Measurements from ENCODE around the gene PM20D1.

GRCh38 chr1:205824180-205824579 lies 25.8 kb downstream of the PM20D1 start:
- TF ChIP-seq CTCF (IDR thresholded peaks at IDR 0.05) (no peak), TAF1 (IDR thresholded peaks at IDR 0.05; ENCODE audit: borderline replicate concordance, low read depth, low read length) (no peak), CHD2 (IDR thresholded peaks at IDR 0.05; ENCODE audit: low read length, partially characterized antibody) (no peak), NFIC (IDR thresholded peaks at IDR 0.05; ENCODE audit: borderline replicate concordance) (no peak), POLR2AphosphoS5 (IDR thresholded peaks at IDR 0.05; ENCODE audit: low read depth, low read length) (no peak), REST (IDR thresholded peaks at IDR 0.05; ENCODE audit: low read depth, low read length) (no peak), RAD21 (IDR thresholded peaks at IDR 0.05; ENCODE audit: low read length) (no peak), USF2 (IDR thresholded peaks at IDR 0.05; ENCODE audit: borderline replicate concordance, low read depth, low read length) (no peak), YY1 (IDR thresholded peaks at IDR 0.05; ENCODE audit: low read depth) (no peak)
